Stimulated activated CD4-positive, alpha-beta T cell treated with anti-CD3 and anti-CD28 coated beads, Interleukin-4, amount 100 ng/mL, for 24 hours (primary cell): ENCODE results near the gene KMT5C.

Experiments used
- DNase-seq: peaks from one replicate; pipeline ENCODE4 v3.0.0-alpha.2; 2020

Gene KMT5C

GRCh38 chr19:55369653-55370304 lies 30.1 kb downstream of the KMT5C start:
- DNase-seq: peak; percentile 27

DNA sequence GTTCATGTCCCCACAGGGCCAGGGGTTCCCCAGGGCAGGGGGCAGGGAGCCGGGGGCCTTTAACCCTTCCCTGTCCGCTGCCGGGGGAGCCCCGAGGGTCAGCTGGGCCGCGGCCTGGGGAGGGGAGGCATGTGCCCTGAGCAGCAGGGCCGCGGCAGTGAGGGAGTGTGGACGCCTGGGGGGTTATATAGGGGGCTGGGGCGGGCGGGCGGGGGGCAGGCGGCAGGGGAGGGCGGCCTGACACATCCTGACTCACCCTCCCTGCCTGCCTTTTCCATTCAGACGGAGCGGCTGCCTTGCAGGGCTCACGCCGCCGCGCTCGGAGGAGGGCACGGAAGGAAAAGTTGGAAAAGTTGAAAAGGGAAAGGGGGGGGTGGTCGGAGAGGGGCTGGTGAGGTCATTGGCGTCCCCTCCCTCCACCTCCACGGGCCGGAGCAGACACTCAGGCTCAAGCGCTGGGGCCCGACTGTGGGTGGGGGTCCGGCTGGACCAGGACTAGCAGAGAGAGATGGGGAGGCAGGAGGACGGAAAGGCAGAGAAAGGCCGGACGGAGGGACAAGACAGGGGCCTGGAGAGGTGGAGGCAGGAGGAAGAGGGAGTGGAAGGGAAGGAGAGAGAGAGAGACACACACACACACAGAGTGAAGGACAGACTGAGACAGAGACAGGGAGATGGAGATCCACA lies 30.8 kb downstream of the KMT5C start, which contains the start of gene IL11:
IL11 (minus strand) TSS at position 159 of the 684 bp plus-strand sequence; CDS start at position 6, 153 bp downstream.
- DNase-seq: no peak

GRCh38 chr19:55372316-55373081 lies 32.8 kb downstream of the KMT5C start:
- no peak for DNase-seq

- DNase-seq: no peak
These were observed 33.8 kb downstream of the KMT5C start for GRCh38 chr19:55373306-55373992.

GRCh38 chr19:55373993-55374757 lies 34.5 kb downstream of the KMT5C start:
- DNase-seq: no peak

GRCh38 chr19:55376241-55376933 lies 36.7 kb downstream of the KMT5C start, which contains the start of gene TMEM190:
TMEM190 (plus strand) TSS chr19:55376826; CDS start chr19:55376854, 28 bp downstream.
- no peak for DNase-seq

DNA sequence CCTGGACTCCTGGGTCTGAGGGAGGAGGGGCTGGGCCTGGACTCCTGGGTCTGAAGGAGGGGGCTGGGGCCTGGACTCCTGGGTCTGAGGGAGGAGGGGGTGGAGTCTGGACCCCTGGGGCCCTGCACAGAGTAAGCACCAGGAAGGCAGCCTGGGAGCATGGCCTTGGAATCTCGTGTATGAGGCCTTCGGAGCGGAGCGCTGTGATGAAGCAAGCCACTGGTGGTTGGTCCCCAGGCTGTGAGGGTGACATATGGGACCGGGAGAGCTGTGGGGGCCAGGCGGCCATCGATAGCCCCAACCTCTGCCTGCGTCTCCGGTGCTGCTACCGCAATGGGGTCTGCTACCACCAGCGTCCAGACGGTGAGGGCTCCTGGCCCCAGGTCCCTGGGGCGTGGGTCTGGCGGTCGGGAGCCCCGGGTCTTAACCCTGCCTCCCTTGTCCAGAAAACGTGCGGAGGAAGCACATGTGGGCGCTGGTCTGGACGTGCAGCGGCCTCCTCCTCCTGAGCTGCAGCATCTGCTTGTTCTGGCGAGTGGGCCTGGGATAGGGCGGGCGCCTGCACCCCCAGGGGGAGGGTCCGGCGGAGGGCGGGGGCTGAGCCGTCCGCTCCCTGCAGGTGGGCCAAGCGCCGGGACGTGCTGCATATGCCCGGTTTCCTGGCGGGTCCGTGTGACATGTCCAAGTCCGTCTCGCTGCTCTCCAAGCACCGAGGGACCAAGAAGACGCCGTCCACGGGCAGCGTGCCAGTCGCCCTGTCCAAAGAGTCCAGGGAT lies 37.9 kb downstream of the KMT5C start:
- no peak for DNase-seq

DNA sequence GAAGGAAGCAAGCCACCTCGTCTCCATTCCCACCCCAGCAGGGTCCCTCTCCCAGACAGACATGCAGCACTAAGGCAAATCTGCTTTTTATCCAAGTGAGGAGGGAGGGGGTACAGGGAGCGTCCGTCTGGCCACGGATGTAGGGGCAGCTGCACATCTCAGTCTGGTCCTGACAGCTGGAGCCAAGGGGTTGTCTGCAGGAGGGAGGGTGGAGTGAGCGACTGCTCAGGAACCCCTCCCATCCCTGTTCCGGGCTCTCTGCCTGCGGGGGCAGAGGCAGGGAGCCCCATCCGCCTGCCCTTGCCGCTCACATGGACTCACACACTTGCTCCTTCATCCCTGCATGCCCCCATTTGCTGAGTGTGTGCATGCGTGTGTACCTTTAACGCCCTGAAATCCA lies 39.5 kb downstream of the KMT5C start:
- no peak for DNase-seq

GRCh38 chr19:55382013-55382412 lies 42.3 kb downstream of the KMT5C start:
- DNase-seq: no peak

- DNase-seq: no peak
These were observed 42.9 kb downstream of the KMT5C start for GRCh38 chr19:55382522-55383054.

DNA sequence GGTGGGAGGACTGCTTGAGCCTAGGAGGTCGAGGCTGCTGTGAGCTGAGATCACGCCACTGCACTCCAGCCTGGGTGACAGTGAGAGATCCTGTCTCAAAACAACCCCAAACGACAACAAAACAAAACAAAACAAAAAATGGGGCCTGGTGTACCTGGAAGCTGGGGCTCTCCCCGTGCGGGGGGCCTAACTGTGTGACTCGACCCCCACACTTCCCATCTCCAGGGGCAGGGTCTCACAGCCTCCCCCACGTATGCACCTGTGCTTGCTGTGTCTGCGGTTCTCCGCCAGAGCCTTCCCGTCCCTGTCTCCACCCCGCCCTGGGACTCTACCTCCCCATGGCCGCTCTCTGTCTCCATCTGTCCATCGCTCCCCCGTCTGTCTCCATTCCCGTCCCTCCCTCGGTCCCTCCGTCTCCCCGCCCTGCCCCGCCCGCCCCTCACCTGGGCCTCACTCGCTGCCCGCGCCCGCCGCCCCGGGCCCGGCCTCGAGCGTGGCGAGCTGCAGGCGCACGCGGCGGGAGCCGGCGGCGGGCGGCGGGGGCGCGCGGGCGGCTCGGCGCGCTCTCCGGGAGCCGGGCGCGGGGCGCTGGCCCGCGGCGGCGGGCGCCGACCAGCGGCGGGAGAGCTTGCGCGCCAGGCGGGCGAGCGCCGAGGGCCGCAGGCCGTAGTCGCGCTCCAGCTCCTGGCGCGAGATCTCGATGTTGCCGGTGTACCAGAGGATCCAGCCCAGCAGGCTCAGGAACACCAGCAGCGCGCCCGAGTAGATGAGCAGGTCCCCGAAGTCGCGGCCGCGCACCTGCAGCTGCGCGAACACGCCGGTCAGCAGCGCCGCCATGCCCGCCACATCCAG lies 43.8 kb downstream of the KMT5C start:
- peak; percentile 50 for DNase-seq

GRCh38 chr19:55384131-55384919 lies 44.6 kb downstream of the KMT5C start, which contains the start of gene TMEM238:
TMEM238 (minus strand) TSS chr19:55384292; CDS start chr19:55384259, 33 bp downstream.
- peak; percentile 44 for DNase-seq

DNA sequence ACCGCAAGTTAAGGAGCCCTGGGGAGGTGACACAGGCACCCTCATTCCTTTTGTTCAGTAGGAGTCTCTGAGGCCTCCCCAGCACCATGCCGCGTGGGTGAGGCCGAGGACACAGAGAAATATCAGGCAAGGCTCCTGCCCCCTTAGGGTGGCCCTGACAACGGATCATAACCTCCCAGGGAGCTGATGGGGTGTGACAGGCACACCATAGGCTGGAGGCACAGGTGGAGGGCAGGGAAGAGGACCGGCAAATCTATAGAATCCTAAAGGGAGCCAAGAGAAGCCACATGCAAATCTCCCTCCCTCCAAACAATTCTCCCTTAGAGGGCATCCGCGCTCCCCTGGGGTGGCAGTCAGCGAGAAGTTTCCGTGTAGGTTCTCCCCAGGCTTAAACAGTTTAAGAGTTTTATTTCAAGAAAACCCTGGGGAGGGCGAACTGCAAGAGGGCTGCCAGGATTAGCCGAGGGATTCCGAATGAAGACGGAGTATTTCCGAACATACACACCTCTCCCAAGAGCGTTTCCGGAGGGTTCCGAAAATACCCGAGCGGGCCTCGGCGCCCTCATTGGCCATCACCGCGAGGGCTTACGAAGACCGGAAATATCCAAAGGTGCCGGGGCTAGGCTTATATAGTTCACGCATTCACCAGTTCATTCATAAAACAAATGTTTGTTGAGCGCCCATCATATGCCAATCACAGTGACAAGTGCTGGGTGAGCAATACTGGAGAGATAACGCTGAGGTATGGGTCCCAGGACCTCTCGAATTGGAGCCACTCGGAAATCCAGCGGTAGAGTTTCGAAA lies 45.4 kb downstream of the KMT5C start:
- peak; percentile 97 for DNase-seq

- peak; percentile 99 for DNase-seq
These were observed 46.2 kb downstream of the KMT5C start, which contains the start of gene RPL28 for GRCh38 chr19:55385724-55386492. RPL28 (plus strand) TSS chr19:55385932; CDS start chr19:55386358, 426 bp downstream.

GRCh38 chr19:55386493-55386971 lies 46.9 kb downstream of the KMT5C start:
- no peak for DNase-seq

- DNase-seq: no peak
These were observed 48.2 kb downstream of the KMT5C start for GRCh38 chr19:55387736-55388497.
